Suprapubic skin (tissue), 3 donors: ENCODE results near the gene C22orf31.

Source experiments
- CTCF ChIP-seq, 2 donors: fragments of 200-600 bp in 1 of 2; fragments of 450-650 bp in 1 of 2; sonication (generic) in 1 of 2; IDR thresholded peaks; one replicate each; pipeline ENCODE4 v1.5.1; 2016 to 2019; ENCODE audit warnings: antibody characterized with exemption in 2 of 2, mild to moderate bottlenecking in 1 of 2, moderate library complexity in 1 of 2
- EP300 ChIP-seq: sonication (generic); formaldehyde crosslinking; IDR thresholded peaks from one replicate; pipeline ENCODE4 v1.6.1; 2017; ENCODE audit warnings: antibody characterized with exemption

GRCh38 chr22:29087012-29087411, 25.4 kb upstream of the C22orf31 start:
- TF ChIP-seq CTCF (IDR thresholded peaks at IDR 0.05) (no peak), EP300 (no peak)
